Astrocyte of the cerebellum (primary cell): ENCODE measurements around the gene MPDU1.
A peak's percentile ranks its signal among the peaks of the same experiment; 100 is the strongest.

ENCODE experiments used
- DNase-seq: peaks from one replicate; pipeline ENCODE4 v3.0.0-alpha.2; 2011; ENCODE audit warnings: low read depth
- H3K4me3 ChIP-seq: 2 replicates; pipeline ENCODE4 v1.5.1; 2011; ENCODE audit warnings: mild to moderate bottlenecking, low read depth, low read length, moderate library complexity
- CTCF ChIP-seq: IDR thresholded peaks from 2 replicates; pipeline ENCODE4 v1.5.1; 2012; ENCODE audit warnings: low read length, low read depth, moderate library complexity, mild to moderate bottlenecking; ENCODE audit errors: missing control alignments
- in situ Hi-C: cut with HindIII; loops from 2 replicates; pipeline ENCODE4 v1.10.0; 2017; ENCODE audit warnings: low sequenced_read_pairs

Gene MPDU1

DNA sequence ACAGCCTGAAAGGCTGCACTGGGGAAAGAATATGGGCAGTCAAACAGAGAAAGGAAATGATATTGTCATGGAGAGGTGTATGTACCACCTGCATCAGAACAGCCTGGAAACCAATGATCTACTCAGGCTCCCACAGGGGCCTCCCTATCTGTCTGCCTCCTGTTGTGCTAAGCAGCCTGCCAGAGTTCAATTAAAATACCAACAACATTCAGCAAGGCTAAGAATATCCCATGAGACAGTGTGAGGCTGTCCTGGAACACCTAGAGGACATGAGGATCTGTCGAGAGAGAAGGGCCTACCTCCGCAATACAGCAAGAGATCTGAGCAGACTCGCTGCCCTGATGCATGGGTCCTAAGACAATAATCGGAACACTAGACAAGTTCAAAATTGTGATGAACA lies 22.6 kb downstream of the MPDU1 start:
- in situ Hi-C loops, result no loop called here
- H3K4me3 ChIP-seq, result no peak overlapping the region
- no peak for TF ChIP-seq CTCF
- no peak for DNase-seq

- in situ Hi-C loops, result no loop called here
- TF ChIP-seq CTCF, result no peak
- no peak for DNase-seq
- H3K4me3 ChIP-seq, result no peak overlapping the region
Observed at GRCh38 chr17:7610641-7611040, 27.0 kb downstream of the MPDU1 start.

GRCh38 chr17:7611635-7612293 lies 28.1 kb downstream of the MPDU1 start:
- in situ Hi-C loops, result no loop called here
- H3K4me3 ChIP-seq, result peak overlapping the region; percentile 10
- DNase-seq, result no peak
- TF ChIP-seq CTCF, result no peak

GRCh38 chr17:7612294-7612640 lies 28.6 kb downstream of the MPDU1 start:
- TF ChIP-seq CTCF, result no peak
- in situ Hi-C loops, result no loop called here
- H3K4me3 ChIP-seq, result peak overlapping the region; percentile 10
- no peak for DNase-seq

DNA sequence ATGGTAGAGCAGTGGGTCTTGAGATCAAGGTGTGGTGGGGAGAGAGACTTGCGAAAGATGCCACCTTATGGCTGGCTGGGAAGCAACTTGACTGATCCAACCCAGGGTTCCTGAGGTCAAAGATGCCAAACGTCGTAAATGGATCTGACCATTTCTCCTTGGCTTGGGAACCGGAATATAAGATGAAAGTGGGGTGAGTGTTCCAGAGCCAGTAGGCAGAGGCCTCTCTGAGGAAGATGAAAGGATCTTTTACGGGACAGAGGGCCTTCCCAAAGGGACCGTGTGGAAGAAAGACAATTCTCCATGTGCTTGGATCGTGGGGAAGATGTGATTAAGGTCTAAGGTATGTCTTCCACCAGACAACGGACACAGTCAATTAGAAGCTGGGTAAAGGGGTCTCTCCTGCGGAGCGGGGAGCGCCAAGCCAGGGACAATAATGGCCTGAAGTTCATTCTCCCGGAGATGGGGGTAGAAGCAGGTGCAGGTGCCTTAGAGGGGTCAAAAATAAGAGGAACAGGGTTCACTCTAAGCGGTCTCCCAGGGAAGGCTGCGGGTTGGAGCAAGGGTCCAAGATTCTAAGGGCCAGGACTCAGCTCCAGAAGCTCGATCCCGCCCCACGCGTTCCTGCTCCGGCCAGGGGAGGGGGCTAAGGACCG lies 30.2 kb downstream of the MPDU1 start:
- no peak for DNase-seq
- in situ Hi-C loops, result no loop called here
- peak overlapping the region; percentile 90 for H3K4me3 ChIP-seq
- TF ChIP-seq CTCF, result peak; percentile 5

DNA sequence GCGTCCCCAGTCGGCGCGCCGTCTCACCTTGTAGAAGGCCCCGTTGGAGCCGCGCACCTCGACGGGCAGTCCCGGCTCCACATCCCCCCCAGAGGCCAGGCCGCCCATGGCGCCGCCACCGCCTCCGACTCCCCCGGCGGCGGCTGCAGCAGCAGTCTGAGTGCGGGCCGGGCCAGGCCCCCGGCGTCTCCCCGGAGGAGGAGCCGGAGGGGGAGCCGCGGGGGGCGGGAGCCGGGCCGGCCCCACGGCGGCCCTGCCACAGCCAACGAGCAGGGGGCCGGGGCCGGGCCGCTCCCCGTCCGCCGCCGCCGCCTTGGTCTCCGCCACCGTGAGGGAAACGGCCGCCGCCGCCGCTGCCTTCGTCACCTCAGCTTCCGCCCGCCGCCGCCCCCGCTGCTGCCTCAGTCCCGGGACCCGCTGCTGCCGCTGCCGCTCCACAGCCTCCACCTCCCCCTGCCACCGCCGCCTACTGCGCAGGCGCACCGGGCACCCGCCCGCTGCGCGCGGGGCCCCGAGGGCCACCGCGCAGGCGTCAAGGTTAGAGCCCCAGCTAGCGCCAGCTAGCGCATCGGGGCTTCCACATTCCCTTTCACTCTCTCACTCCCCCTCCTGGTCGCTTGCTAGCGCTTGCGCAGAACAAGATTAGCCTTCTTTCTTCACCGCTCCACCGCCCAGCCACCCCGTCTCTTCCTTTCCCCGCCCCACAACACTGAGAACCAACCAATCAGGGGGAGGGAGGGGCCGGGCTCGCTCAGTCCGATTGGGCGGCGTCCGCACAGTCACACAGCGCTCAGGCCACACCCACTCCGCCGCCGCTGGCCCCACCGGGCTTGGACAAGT lies 31.0 kb downstream of the MPDU1 start, which contains the start of gene FXR2:
Gene FXR2 (minus strand): TSS at position 473 of the 840 bp plus-strand sequence. CDS start 365 bp downstream, at position 108.
- in situ Hi-C loops, result no loop called here
- peak; percentile 77 for TF ChIP-seq CTCF
- peak within 1 kb of the TSS; percentile 90 for H3K4me3 ChIP-seq
- DNase-seq, result peak; percentile 99
